Psoas muscle (tissue), 8 donors: ENCODE measurements around the gene FOXO1. TPM values are rescaled to one million over a fixed set of nuclear protein-coding genes. Genes with fewer than 3 reads are reported as not detected.

Experiments used
- ATAC-seq, 4 donors: fragments of 200-7000 bp; cut with Tn5 transposase; one replicate each; pipeline ENCODE4 v1.9.1; 2020; ENCODE audit warnings: moderate library complexity in 3 of 4, mild to moderate bottlenecking in 2 of 4
- DNase-seq, 2 donors: peaks; one replicate each; pipeline ENCODE4 v3.0.0-alpha.2; 2020
- H3K27ac ChIP-seq: fragments of 200-600 bp; one replicate; pipeline ENCODE4 v1.8.0; 2022
- H3K27me3 ChIP-seq, 3 donors: fragments of 200-600 bp in 1 of 3; one replicate each; pipeline versions ENCODE4 v1.6.1 to v1.8.0; 2013 to 2022; ENCODE audit warnings: low read length in 2 of 3, mild to moderate bottlenecking in 2 of 3, moderate library complexity in 1 of 3; ENCODE audit not compliant: insufficient read depth in 3 of 3
- H3K36me3 ChIP-seq, 2 donors: fragments of 200-600 bp in 1 of 2; one replicate each; pipeline versions ENCODE4 v1.6.1 to v1.8.0; 2013 to 2022; ENCODE audit warnings: low read depth in 1 of 2, mild to moderate bottlenecking in 1 of 2, moderate library complexity in 1 of 2; ENCODE audit not compliant: insufficient read depth in 1 of 2
- H3K4me1 ChIP-seq: fragments of 200-600 bp; one replicate; pipeline ENCODE4 v1.8.0; 2022
- H3K4me3 ChIP-seq: fragments of 200-600 bp; one replicate; pipeline ENCODE4 v1.8.0; 2022; ENCODE audit warnings: mild to moderate bottlenecking
- H3K9me3 ChIP-seq: fragments of 200-600 bp; one replicate; pipeline ENCODE4 v1.8.0; 2022
- WGBS, 3 donors: extraction: QIAGEN DNeasy Blood & Tissue Kit; methylation state at CpG; one replicate each; pipeline versions ENCODE4 v1.1.6 to v1.1.7; 2013; 5-methylcytosine and 5-hydroxymethylcytosine counted together
- intact Hi-C, 2 donors: fragments of 100-400 bp; cut with DNase I; formaldehyde crosslinking; loops; one replicate each; pipeline versions ENCODE4 v1.11.0 to v1.14.2; 2022
- polyA plus RNA-seq, 3 donors: library from polyadenylated mRNA; stranded (reverse); fragments of 200-250 nt; gene quantifications; one replicate each; pipeline ENCODE4 v1.2.3, GENCODE V29; 2013
- total RNA-seq, 4 donors: library from RNA; stranded (reverse); fragmentation: NEBNext Ultra II Directional in 2 of 4; extraction: Animal tissue kit (Norgen Biotek cat#: 25700) in 2 of 4; gene quantifications; one replicate each; pipeline versions ENCODE4 v1.2.1 to v1.2.4, GENCODE V29; 2021 to 2023
- TF ChIP-seq, protein P1 (sequence below): fragments of 200-600 bp; IDR thresholded peaks from one replicate; pipeline ENCODE4 v1.8.0; 2022; ENCODE audit warnings: antibody characterized with exemption
- donor health status: healthy with polysubstance abuse.
- donor health status: DM: no; HTN: no; CAD: no; lungs with moderate emphysema.
- donor health status: Bipolar disorder and iron deficiency.
- donor health status: healthy.
- donor health status: DM: yes; HTN: yes; CAD: no.
- donor health status: DM: no; HTN: no; CAD: no.
- donor health status: DM: no; HTN: no; CAD: no.
- donor health status: DM: yes; HTN: yes; CAD: no.

FOXO1 gene
- total and polyA plus RNA-seq, 7 donors: 23.8 to 160 (median 68.3) TPM

DNA sequence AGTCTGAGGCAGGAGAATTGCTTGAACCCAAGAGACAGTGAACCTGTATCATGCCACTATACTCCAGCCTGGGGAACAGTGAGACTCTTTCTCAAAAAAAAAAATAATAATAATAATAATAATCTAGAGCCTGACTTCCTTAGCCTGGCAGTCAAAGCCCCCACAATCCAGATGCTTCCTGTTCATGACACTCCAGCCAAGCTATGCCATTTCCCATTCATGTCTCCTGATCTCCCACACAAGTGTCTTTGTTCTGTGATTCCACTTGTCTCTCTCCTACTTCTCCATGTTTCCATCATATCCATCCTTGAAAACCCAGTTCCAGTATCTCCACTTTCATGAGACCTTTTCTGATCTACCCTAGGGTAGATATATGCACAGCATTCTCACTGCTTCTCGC lies 150.7 kb downstream of the FOXO1 start:
- H3K36me3 ChIP-seq: no peaks in the 10 kb centered on the region
- no peak overlapping the region for H3K27ac ChIP-seq
- 96 to 100% (median 96%) methylated on average over 1 of the region's 1 CpG for WGBS, 3 donors
- no peaks in the 10 kb centered on the region for H3K4me1 ChIP-seq
- intact Hi-C loops: no loop called here
- H3K27me3 ChIP-seq: no peaks in the 10 kb centered on the region
- no peak for ATAC-seq
- TF ChIP-seq, protein P1, sequence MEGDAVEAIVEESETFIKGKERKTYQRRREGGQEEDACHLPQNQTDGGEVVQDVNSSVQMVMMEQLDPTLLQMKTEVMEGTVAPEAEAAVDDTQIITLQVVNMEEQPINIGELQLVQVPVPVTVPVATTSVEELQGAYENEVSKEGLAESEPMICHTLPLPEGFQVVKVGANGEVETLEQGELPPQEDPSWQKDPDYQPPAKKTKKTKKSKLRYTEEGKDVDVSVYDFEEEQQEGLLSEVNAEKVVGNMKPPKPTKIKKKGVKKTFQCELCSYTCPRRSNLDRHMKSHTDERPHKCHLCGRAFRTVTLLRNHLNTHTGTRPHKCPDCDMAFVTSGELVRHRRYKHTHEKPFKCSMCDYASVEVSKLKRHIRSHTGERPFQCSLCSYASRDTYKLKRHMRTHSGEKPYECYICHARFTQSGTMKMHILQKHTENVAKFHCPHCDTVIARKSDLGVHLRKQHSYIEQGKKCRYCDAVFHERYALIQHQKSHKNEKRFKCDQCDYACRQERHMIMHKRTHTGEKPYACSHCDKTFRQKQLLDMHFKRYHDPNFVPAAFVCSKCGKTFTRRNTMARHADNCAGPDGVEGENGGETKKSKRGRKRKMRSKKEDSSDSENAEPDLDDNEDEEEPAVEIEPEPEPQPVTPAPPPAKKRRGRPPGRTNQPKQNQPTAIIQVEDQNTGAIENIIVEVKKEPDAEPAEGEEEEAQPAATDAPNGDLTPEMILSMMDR: no peak
- no peak overlapping the region for H3K4me3 ChIP-seq
- H3K9me3 ChIP-seq: no peaks in the 10 kb centered on the region
- DNase-seq: no peak

DNA sequence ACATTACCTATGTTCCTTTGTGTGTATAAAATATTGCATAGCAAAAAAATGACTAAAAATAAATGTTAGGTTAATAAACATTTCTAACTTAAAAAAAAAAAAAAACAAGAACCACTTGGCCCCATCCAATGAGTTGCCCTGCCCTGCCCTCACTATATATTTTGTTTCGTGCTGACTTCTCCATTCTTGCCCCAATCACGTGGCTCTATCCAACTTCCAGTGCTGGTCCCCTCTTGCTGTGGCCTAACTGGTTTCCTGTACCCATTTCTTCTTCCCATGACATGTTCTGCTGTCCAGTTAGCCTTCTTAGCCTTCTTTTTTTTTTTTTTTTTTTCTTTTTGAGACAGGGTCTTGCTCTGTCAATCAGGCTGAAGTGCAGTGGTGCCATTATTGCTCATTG lies 151.6 kb downstream of the FOXO1 start:
- ATAC-seq: no peak
- WGBS, 3 donors: 92 to 100% (median 94%) methylated on average over 2 of the region's 2 CpGs

DNA sequence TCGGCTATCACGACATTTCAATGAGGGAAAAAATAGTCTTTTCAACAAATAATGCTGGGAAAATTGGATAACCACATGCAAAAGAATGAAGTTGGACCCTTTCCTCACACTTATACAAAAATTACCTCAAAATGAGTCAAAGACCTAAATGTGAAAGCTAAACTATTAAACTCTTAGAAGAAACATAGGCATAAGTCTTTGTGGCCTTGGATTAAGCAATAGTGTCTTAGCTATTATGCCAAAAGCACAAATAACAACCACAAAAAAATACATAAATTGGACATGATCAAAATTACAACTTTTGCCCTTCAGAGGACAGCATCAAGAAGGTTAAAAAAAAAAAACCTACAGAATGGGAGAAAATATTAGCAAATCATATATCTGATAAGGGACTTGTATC lies 156.6 kb downstream of the FOXO1 start:
- WGBS, 3 donors: 97 to 99% (median 99%) methylated on average over 2 of the region's 2 CpGs
- ATAC-seq (no peak), DNase-seq (no peak)
- Histone ChIP-seq H3K27me3 (no peaks in the 10 kb centered on the region), H3K4me3 (no peak overlapping the region), H3K4me1 (peaks cover 10% of the 10 kb centered on the region), H3K27ac (no peak overlapping the region), H3K9me3 (no peaks in the 10 kb centered on the region), H3K36me3 (no peaks in the 10 kb centered on the region)
- TF ChIP-seq, protein P1: no peak
- intact Hi-C loops: no loop called here

More for the DNA sequence above, 151.6 kb downstream of the FOXO1 start:
- intact Hi-C loops: no loop called here
- Histone ChIP-seq H3K4me3 (no peak overlapping the region), H3K36me3 (no peaks in the 10 kb centered on the region), H3K27ac (no peak overlapping the region), H3K4me1 (no peaks in the 10 kb centered on the region), H3K27me3 (no peaks in the 10 kb centered on the region), H3K9me3 (no peaks in the 10 kb centered on the region)
- TF ChIP-seq, protein P1: no peak
- no peak for DNase-seq

DNA sequence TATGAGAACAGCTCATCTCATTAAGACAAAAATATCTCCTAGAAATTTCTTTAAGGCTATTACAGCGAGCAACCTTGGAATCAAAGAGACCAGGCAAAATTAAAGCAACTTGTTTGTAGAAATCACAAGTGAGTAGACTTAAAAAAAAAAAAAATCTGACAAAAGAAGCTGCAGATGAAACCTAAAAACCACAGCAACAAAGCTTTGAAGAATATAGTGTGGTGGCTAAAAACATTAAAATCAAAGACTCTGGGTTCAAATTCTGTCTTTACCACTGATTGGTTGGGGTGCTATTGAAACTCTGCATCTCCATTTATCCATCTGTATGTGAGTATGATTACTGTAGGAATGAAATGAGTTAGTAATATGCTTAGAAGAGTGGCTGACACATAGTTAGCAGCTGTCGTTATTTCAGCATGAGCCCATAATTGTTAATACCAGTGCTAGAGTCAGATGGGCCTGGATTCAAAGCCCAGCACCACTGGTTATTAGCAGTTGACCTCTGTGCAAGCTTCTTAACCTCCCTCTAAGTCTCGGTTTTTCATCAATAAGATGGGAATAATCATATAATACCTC lies 157.6 kb downstream of the FOXO1 start:
- H3K27me3 ChIP-seq: no peaks in the 10 kb centered on the region
- peak; percentile 50 to 75 (median 70) for ATAC-seq
- WGBS, 3 donors: 35 to 62% (median 40%) methylated on average over 3 of the region's 3 CpGs
- no peak for DNase-seq
- H3K36me3 ChIP-seq: no peaks in the 10 kb centered on the region
- no peaks in the 10 kb centered on the region for H3K9me3 ChIP-seq
- TF ChIP-seq, protein P1: no peak
- peak overlapping the region; percentile 25 for H3K27ac ChIP-seq
- peaks cover 10% of the 10 kb centered on the region for H3K4me1 ChIP-seq
- no peak overlapping the region for H3K4me3 ChIP-seq
- intact Hi-C loops: no loop called here

DNA sequence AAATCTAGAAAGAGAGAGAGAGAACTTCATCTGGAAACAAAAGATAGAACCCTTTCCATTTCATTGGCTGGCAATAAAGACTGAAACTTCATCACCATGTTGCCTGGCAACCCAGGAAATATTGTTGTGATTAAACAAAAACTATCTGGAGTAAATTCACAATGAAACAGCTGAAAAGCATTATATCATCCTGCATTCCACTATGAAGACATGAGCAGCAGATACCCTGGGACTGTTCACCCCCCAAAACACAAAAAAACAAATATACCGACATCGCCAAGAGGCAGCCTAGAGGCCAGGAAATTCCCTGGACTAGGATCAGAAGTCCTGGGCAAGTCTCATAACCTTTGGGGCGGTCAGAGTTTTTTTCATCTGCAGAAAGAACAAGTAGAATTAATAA lies 158.3 kb downstream of the FOXO1 start:
- Histone ChIP-seq H3K36me3 (no peaks in the 10 kb centered on the region), H3K4me3 (no peak overlapping the region), H3K27me3 (no peaks in the 10 kb centered on the region), H3K4me1 (peaks cover 10% of the 10 kb centered on the region), H3K9me3 (no peaks in the 10 kb centered on the region), H3K27ac (peak overlapping the region; percentile 47)
- intact Hi-C loops: no loop called here
- 1 to 6% (median 4%) methylated on average over 3 of the region's 3 CpGs for WGBS, 3 donors
- DNase-seq (no peak), ATAC-seq (peak; percentile 58 to 82 (median 61))
- TF ChIP-seq, protein P1: no peak
